ENCODE data around the gene PHF21B.

The PHF21B gene

GRCh38 chr22:44837481-44837880 is 172.3 kb downstream of the PHF21B start:
- no peak for TF ChIP-seq GATA2 (IDR thresholded peaks at IDR 0.05; ENCODE audit: low read depth, low read length)
- TF ChIP-seq GATA3 (IDR thresholded peaks at IDR 0.05; ENCODE audit: low read depth, low read length): no peak

GRCh38 chr22:44834065-44834464 is 175.7 kb downstream of the PHF21B start:
- TF ChIP-seq GATA2 (IDR thresholded peaks at IDR 0.05; ENCODE audit: low read depth, low read length) (no peak), GATA3 (IDR thresholded peaks at IDR 0.05; ENCODE audit: low read depth, low read length) (no peak)

GRCh38 chr22:44831885-44832284 is 177.9 kb downstream of the PHF21B start:
- no peak for TF ChIP-seq GATA3 (IDR thresholded peaks at IDR 0.05; ENCODE audit: low read depth, low read length)

Data from SH-SY5Y (cell line).